ENCODE results near the gene LRRC3.

The LRRC3 gene

DNA sequence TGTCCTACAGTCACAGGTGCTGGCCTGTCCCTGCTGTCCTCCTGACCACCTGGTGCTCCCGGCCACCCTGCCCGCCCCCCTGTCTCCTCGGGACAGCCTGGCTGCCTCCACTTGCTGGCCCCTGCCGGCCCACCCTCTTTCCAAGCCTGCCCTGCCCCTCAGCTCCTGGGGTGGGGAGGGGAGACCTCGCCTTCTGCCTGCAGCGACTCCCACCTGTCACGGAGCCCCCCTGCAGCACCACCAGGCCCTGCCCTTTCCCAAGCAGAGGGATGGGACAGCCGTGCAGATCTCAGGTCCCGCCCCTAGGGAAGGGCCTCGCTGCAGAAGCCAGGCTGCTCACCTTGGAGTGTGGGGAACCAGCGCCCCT, 7.5 kb downstream of the LRRC3 start:
- H3K36me3 ChIP-seq (ENCODE audit: control insufficient read depth in 1 of 2, insufficient read depth in 2 of 2, low read length in 2 of 2) = peaks cover 0 to 4% of the 10 kb centered on the region in 2 donors
- H3K27me3 ChIP-seq (ENCODE audit: low read depth, low read length) = no peaks in the 10 kb centered on the region
- H3K9me3 ChIP-seq (ENCODE audit: control insufficient read depth in 1 of 2, low read length in 2 of 2) = no peaks in the 10 kb centered on the region
- no peak overlapping the region for H3K27ac ChIP-seq (ENCODE audit: low read length)
- no peaks in the 10 kb centered on the region for H3K4me1 ChIP-seq (ENCODE audit: control insufficient read depth in 1 of 2, insufficient read depth in 2 of 2, low read length in 2 of 2)
- H3K4me3 ChIP-seq (ENCODE audit: low read depth in 1 of 2, low read length in 2 of 2) = no peak overlapping the region

GRCh38 chr21:44463724-44464123, 8.4 kb downstream of the LRRC3 start:
- Histone ChIP-seq H3K4me1 (ENCODE audit: control insufficient read depth in 1 of 2, insufficient read depth in 2 of 2, low read length in 2 of 2) (no peaks in the 10 kb centered on the region), H3K36me3 (ENCODE audit: control insufficient read depth in 1 of 2, insufficient read depth in 2 of 2, low read length in 2 of 2) (peaks cover 0 to 4% of the 10 kb centered on the region in 2 donors), H3K27ac (ENCODE audit: low read length) (no peak overlapping the region), H3K27me3 (ENCODE audit: low read depth, low read length) (no peaks in the 10 kb centered on the region), H3K9me3 (ENCODE audit: control insufficient read depth in 1 of 2, low read length in 2 of 2) (no peaks in the 10 kb centered on the region), H3K4me3 (ENCODE audit: low read depth in 1 of 2, low read length in 2 of 2) (peak overlapping the region in 1 of 2 donors; percentile 4)

DNA sequence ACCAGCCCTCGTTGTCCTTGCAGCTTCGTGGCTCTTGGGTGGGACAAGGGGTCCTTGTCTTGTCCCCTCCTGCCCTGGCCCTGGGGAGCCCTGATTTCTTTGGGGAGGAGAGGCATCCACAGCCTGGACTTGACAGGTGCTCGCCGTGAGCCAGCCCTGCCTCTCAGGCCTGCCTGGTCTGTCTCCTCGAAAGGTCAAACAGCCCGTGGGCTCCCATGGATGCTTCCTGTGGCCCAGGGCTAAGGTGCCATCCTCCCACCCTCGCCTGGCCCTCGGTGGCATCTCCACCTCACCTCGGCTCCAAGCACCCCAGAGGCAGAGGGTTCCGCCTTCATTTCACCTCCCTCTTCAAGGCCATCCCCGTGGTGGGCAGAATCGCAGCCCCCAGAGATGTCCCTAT, 9.0 kb downstream of the LRRC3 start:
- H3K36me3 ChIP-seq (ENCODE audit: control insufficient read depth in 1 of 2, insufficient read depth in 2 of 2, low read length in 2 of 2) = peaks cover 0 to 4% of the 10 kb centered on the region in 2 donors
- H3K27ac ChIP-seq (ENCODE audit: low read length) = no peak overlapping the region
- H3K27me3 ChIP-seq (ENCODE audit: low read depth, low read length) = no peaks in the 10 kb centered on the region
- H3K9me3 ChIP-seq (ENCODE audit: control insufficient read depth in 1 of 2, low read length in 2 of 2) = no peaks in the 10 kb centered on the region
- no peak overlapping the region for H3K4me3 ChIP-seq (ENCODE audit: low read depth in 1 of 2, low read length in 2 of 2)
- H3K4me1 ChIP-seq (ENCODE audit: control insufficient read depth in 1 of 2, insufficient read depth in 2 of 2, low read length in 2 of 2) = no peaks in the 10 kb centered on the region

DNA sequence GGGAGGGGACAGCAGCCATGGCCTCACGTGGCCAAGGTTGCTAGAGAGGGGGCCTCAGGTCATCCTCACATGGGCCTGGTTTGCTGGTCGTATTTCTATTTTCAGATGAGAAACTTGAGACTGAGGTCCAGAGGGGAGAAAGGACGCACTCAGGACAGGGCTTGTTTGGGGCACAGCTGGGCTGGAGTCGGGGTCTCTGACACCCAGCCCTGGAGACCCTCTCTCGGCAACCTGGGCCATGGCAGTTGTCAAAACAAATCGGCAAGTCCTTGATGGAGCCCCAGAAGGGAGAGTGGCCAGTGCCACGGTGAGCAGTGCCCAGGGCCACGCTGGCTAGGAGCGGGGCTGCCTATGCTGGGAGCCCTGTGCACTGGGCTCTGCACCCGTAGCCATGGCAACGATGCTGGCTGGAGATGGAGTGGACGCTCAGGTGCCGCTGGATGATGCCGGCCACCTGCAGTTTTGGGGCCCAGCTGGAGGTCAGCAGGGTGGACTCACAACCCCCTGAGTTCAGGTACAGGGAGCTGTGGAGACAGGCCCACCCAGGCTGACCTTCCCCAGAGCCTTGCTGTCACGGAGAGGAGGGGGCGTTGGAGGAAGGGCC, 11.1 kb downstream of the LRRC3 start:
- Histone ChIP-seq H3K27ac (ENCODE audit: low read length) (no peak overlapping the region), H3K9me3 (ENCODE audit: control insufficient read depth in 1 of 2, low read length in 2 of 2) (no peaks in the 10 kb centered on the region), H3K4me3 (ENCODE audit: low read depth in 1 of 2, low read length in 2 of 2) (no peak overlapping the region), H3K27me3 (ENCODE audit: low read depth, low read length) (no peaks in the 10 kb centered on the region), H3K4me1 (ENCODE audit: control insufficient read depth in 1 of 2, insufficient read depth in 2 of 2, low read length in 2 of 2) (no peaks in the 10 kb centered on the region), H3K36me3 (ENCODE audit: control insufficient read depth in 1 of 2, insufficient read depth in 2 of 2, low read length in 2 of 2) (no peaks in the 10 kb centered on the region)

GRCh38 chr21:44466996-44467858, 11.9 kb downstream of the LRRC3 start:
- Histone ChIP-seq H3K27me3 (ENCODE audit: low read depth, low read length) (no peaks in the 10 kb centered on the region), H3K27ac (ENCODE audit: low read length) (no peak overlapping the region), H3K4me1 (ENCODE audit: control insufficient read depth in 1 of 2, insufficient read depth in 2 of 2, low read length in 2 of 2) (no peaks in the 10 kb centered on the region), H3K36me3 (ENCODE audit: control insufficient read depth in 1 of 2, insufficient read depth in 2 of 2, low read length in 2 of 2) (no peaks in the 10 kb centered on the region), H3K9me3 (ENCODE audit: control insufficient read depth in 1 of 2, low read length in 2 of 2) (no peaks in the 10 kb centered on the region), H3K4me3 (ENCODE audit: low read depth in 1 of 2, low read length in 2 of 2) (no peak overlapping the region)

GRCh38 chr21:44467859-44468195, 12.5 kb downstream of the LRRC3 start:
- Histone ChIP-seq H3K27ac (ENCODE audit: low read length) (no peak overlapping the region), H3K4me3 (ENCODE audit: low read depth in 1 of 2, low read length in 2 of 2) (no peak overlapping the region), H3K4me1 (ENCODE audit: control insufficient read depth in 1 of 2, insufficient read depth in 2 of 2, low read length in 2 of 2) (no peaks in the 10 kb centered on the region), H3K9me3 (ENCODE audit: control insufficient read depth in 1 of 2, low read length in 2 of 2) (no peaks in the 10 kb centered on the region), H3K27me3 (ENCODE audit: low read depth, low read length) (no peaks in the 10 kb centered on the region), H3K36me3 (ENCODE audit: control insufficient read depth in 1 of 2, insufficient read depth in 2 of 2, low read length in 2 of 2) (no peaks in the 10 kb centered on the region)

DNA sequence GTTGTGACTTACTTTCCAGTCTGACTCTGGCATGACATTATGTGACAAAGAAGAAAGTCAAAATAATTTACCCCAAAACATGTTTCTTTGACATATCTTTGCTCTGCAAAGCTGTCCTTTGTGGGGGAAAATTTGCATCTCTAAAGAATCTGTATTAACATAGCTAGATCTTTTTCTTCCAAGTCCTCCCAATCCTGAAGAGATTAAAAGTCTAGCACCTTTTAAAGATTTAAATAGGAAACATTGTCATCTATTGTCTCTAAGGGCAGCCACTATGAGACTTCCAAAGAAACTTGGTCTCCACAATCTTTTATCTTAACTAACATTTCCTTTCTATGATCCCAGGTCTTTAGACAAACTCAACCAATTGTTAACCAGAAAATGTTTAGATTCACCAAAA, 16.0 kb downstream of the LRRC3 start:
- Histone ChIP-seq H3K27me3 (ENCODE audit: low read depth, low read length) (no peaks in the 10 kb centered on the region), H3K27ac (ENCODE audit: low read length) (no peak overlapping the region), H3K4me3 (ENCODE audit: low read depth in 1 of 2, low read length in 2 of 2) (no peak overlapping the region), H3K4me1 (ENCODE audit: control insufficient read depth in 1 of 2, insufficient read depth in 2 of 2, low read length in 2 of 2) (no peaks in the 10 kb centered on the region), H3K36me3 (ENCODE audit: control insufficient read depth in 1 of 2, insufficient read depth in 2 of 2, low read length in 2 of 2) (no peaks in the 10 kb centered on the region), H3K9me3 (ENCODE audit: control insufficient read depth in 1 of 2, low read length in 2 of 2) (no peaks in the 10 kb centered on the region)

GRCh38 chr21:44471996-44472395, 16.7 kb downstream of the LRRC3 start:
- Histone ChIP-seq H3K27ac (ENCODE audit: low read length) (no peak overlapping the region), H3K4me1 (ENCODE audit: control insufficient read depth in 1 of 2, insufficient read depth in 2 of 2, low read length in 2 of 2) (no peaks in the 10 kb centered on the region), H3K36me3 (ENCODE audit: control insufficient read depth in 1 of 2, insufficient read depth in 2 of 2, low read length in 2 of 2) (no peaks in the 10 kb centered on the region), H3K9me3 (ENCODE audit: control insufficient read depth in 1 of 2, low read length in 2 of 2) (no peaks in the 10 kb centered on the region), H3K4me3 (ENCODE audit: low read depth in 1 of 2, low read length in 2 of 2) (no peak overlapping the region), H3K27me3 (ENCODE audit: low read depth, low read length) (no peaks in the 10 kb centered on the region)

GRCh38 chr21:44473915-44474555, 18.7 kb downstream of the LRRC3 start:
- H3K27ac ChIP-seq (ENCODE audit: low read length) = no peak overlapping the region
- no peaks in the 10 kb centered on the region for H3K36me3 ChIP-seq (ENCODE audit: control insufficient read depth in 1 of 2, insufficient read depth in 2 of 2, low read length in 2 of 2)
- no peaks in the 10 kb centered on the region for H3K9me3 ChIP-seq (ENCODE audit: control insufficient read depth in 1 of 2, low read length in 2 of 2)
- peaks cover 0 to 12% of the 10 kb centered on the region in 2 donors for H3K4me1 ChIP-seq (ENCODE audit: control insufficient read depth in 1 of 2, insufficient read depth in 2 of 2, low read length in 2 of 2)
- H3K4me3 ChIP-seq (ENCODE audit: low read depth in 1 of 2, low read length in 2 of 2) = no peak overlapping the region
- no peaks in the 10 kb centered on the region for H3K27me3 ChIP-seq (ENCODE audit: low read depth, low read length)

GRCh38 chr21:44475266-44475845, 20.0 kb downstream of the LRRC3 start:
- no peak overlapping the region for H3K27ac ChIP-seq (ENCODE audit: low read length)
- no peaks in the 10 kb centered on the region for H3K27me3 ChIP-seq (ENCODE audit: low read depth, low read length)
- H3K4me3 ChIP-seq (ENCODE audit: low read depth in 1 of 2, low read length in 2 of 2) = no peak overlapping the region
- H3K4me1 ChIP-seq (ENCODE audit: control insufficient read depth in 1 of 2, insufficient read depth in 2 of 2, low read length in 2 of 2) = peaks cover 0 to 12% of the 10 kb centered on the region in 2 donors
- no peaks in the 10 kb centered on the region for H3K36me3 ChIP-seq (ENCODE audit: control insufficient read depth in 1 of 2, insufficient read depth in 2 of 2, low read length in 2 of 2)
- H3K9me3 ChIP-seq (ENCODE audit: control insufficient read depth in 1 of 2, low read length in 2 of 2) = no peaks in the 10 kb centered on the region

GRCh38 chr21:44477131-44477530, 21.8 kb downstream of the LRRC3 start:
- Histone ChIP-seq H3K4me1 (ENCODE audit: control insufficient read depth in 1 of 2, insufficient read depth in 2 of 2, low read length in 2 of 2) (peaks cover 0 to 12% of the 10 kb centered on the region in 2 donors), H3K9me3 (ENCODE audit: control insufficient read depth in 1 of 2, low read length in 2 of 2) (no peaks in the 10 kb centered on the region), H3K36me3 (ENCODE audit: control insufficient read depth in 1 of 2, insufficient read depth in 2 of 2, low read length in 2 of 2) (no peaks in the 10 kb centered on the region), H3K27ac (ENCODE audit: low read length) (no peak overlapping the region), H3K4me3 (ENCODE audit: low read depth in 1 of 2, low read length in 2 of 2) (no peak overlapping the region), H3K27me3 (ENCODE audit: low read depth, low read length) (no peaks in the 10 kb centered on the region)

Measured in muscle layer of duodenum (tissue), 2 donors.